Left ventricle myocardium superior (tissue), 1 donor: ENCODE measurements around the gene USP10. TPM values are rescaled to one million over a fixed set of nuclear protein-coding genes. Genes with fewer than 3 reads are reported as not detected.
"Not testable (repeated sequence)": the region's sequence is repeated elsewhere in the genome, so short reads cannot be mapped to it uniquely, and the experiment has no call there.

Experiments
- ATAC-seq: fragments of 200-7000 bp; cut with Tn5 transposase; one replicate; pipeline ENCODE4 v1.9.1; 2020; ENCODE audit warnings: mild to moderate bottlenecking, moderate library complexity
- DNase-seq: peaks from one replicate; pipeline ENCODE4 v3.0.0-alpha.2; 2020
- intact Hi-C: fragments of 100-400 bp; cut with micrococcal nuclease; formaldehyde crosslinking; loops from one replicate; pipeline ENCODE4 v1.11.0; 2022
- total RNA-seq: library from RNA; stranded (reverse); fragmentation: NEBNext Ultra II Directional; extraction: Animal tissue kit (Norgen Biotek cat#: 25700); gene quantifications from one replicate; pipeline ENCODE4 v1.2.1, GENCODE V29; 2021
- donor health status: DM: no; HTN: yes; CAD: no; lungs with severe emphysema.

The USP10 gene
- total RNA-seq, 1 donor from 2014 or later = 74.5 TPM

GRCh38 chr16:84672276-84673202 is 27.3 kb upstream of the USP10 start:
- ATAC-seq (peak; percentile 83), DNase-seq (peak; percentile 87)
- intact Hi-C loops = loop anchor here (5.0 kb wide), 1 partner anchor 55 kb away; no protein-coding TSS in a partner anchor

- intact Hi-C loops = loop anchor here (5.0 kb wide), 1 partner anchor 54 kb away; no protein-coding TSS in a partner anchor
- ATAC-seq (no peak), DNase-seq (no peak)
These were observed 26.6 kb upstream of the USP10 start for GRCh38 chr16:84673203-84673535.

GRCh38 chr16:84673561-84673960 is 26.2 kb upstream of the USP10 start:
- ATAC-seq (no peak), DNase-seq (no peak)
- intact Hi-C loops = loop anchor here (5.0 kb wide), 1 partner anchor 54 kb away; no protein-coding TSS in a partner anchor

GRCh38 chr16:84675423-84675822 is 24.4 kb upstream of the USP10 start:
- intact Hi-C loops = no loop called here
- ATAC-seq (no peak), DNase-seq (no peak)

- intact Hi-C loops = no loop called here
- ATAC-seq = no peak
- DNase-seq = no peak
These were observed 23.9 kb upstream of the USP10 start for GRCh38 chr16:84675884-84676283.

GRCh38 chr16:84677017-84677803 is 22.6 kb upstream of the USP10 start:
- intact Hi-C loops = no loop called here

GRCh38 chr16:84677849-84678248 is 22.0 kb upstream of the USP10 start:
- intact Hi-C loops = no loop called here
- ATAC-seq (no peak), DNase-seq (no peak)

More at GRCh38 chr16:84677017-84677803, 22.6 kb upstream of the USP10 start:
- no peak for DNase-seq
- no peak for ATAC-seq

- intact Hi-C loops = no loop called here
- no peak for ATAC-seq
- no peak for DNase-seq
These were observed 21.3 kb upstream of the USP10 start for GRCh38 chr16:84678541-84678940.

GRCh38 chr16:84680165-84680842 is 19.5 kb upstream of the USP10 start:
- DNase-seq (no peak), ATAC-seq (no peak)
- intact Hi-C loops = no loop called here

GRCh38 chr16:84680843-84681629 is 18.8 kb upstream of the USP10 start:
- intact Hi-C loops = no loop called here
- DNase-seq (no peak), ATAC-seq (no peak)

- DNase-seq = no peak
- ATAC-seq = no peak
- intact Hi-C loops = no loop called here
These were observed 15.9 kb upstream of the USP10 start for GRCh38 chr16:84683691-84684591.

- intact Hi-C loops = no loop called here
- ATAC-seq (no peak), DNase-seq (no peak)
These were observed 15.2 kb upstream of the USP10 start for GRCh38 chr16:84684592-84684965.

- no peak for ATAC-seq
- intact Hi-C loops = no loop called here
These were observed 14.6 kb upstream of the USP10 start for GRCh38 chr16:84685210-84685609.

GRCh38 chr16:84686707-84687298 is 13.0 kb upstream of the USP10 start:
- DNase-seq (no peak), ATAC-seq (no peak)
- intact Hi-C loops = no loop called here

More at GRCh38 chr16:84685210-84685609, 14.6 kb upstream of the USP10 start:
- no peak for DNase-seq

GRCh38 chr16:84687715-84688114 is 12.1 kb upstream of the USP10 start:
- no peak for DNase-seq
- peak; percentile 29 for ATAC-seq
- intact Hi-C loops = no loop called here

- DNase-seq, intact Hi-C loops, ATAC-seq: not testable (repeated sequence)
These were observed 11.6 kb upstream of the USP10 start for GRCh38 chr16:84688163-84688562.

- intact Hi-C loops = no loop called here
- ATAC-seq = no peak
- DNase-seq = no peak
These were observed 10.7 kb upstream of the USP10 start for GRCh38 chr16:84689111-84689510.
